A673 (cell line): ENCODE measurements around the gene LRRC1. TPM values are rescaled to one million over a fixed set of nuclear protein-coding genes. Genes with fewer than 3 reads are reported as not detected.

ENCODE experiments used
- BruUV-seq: library from RNA; stranded (reverse); fragments of 400-500 nt; replicated peaks from 2 replicates; lab custom pipeline; 2021; lab: Mats Ljungman, UMichigan
- CTCF ChIA-PET: fragments of 300-600 bp; sonication (Branson Sonifier 250); formaldehyde crosslinking; loops from one replicate; lab custom pipeline; 2022; ENCODE audit warnings: antibody characterized with exemption; lab: Charles Lee
- POLR2A ChIA-PET: fragments of 300-600 bp; sonication (Branson Sonifier 250); formaldehyde crosslinking; loops from one replicate; lab custom pipeline; 2022; ENCODE audit warnings: antibody characterized with exemption; ENCODE audit not compliant: low non-redundant PET; lab: Charles Lee
- DNase-seq: peaks from one replicate; pipeline ENCODE4 v3.0.0-alpha.2; 2015; ENCODE audit warnings: low spot score
- H3K27ac ChIP-seq: fragments of 200-600 bp; sonication (generic); 2 replicates; pipeline ENCODE4 v1.5.1; 2016; ENCODE audit warnings: mixed run types, low read depth, mild to moderate bottlenecking, mixed read lengths, antibody characterized with exemption, low read length; ENCODE audit not compliant: poor library complexity, severe bottlenecking
- H3K27me3 ChIP-seq: fragments of 200-600 bp; sonication (generic); replicated peaks from 2 replicates; pipeline ENCODE4 v1.6.1; 2017; ENCODE audit warnings: mixed run types, low read depth, mild to moderate bottlenecking, mixed read lengths, antibody characterized with exemption, low read length; ENCODE audit not compliant: insufficient read depth, poor library complexity
- H3K36me3 ChIP-seq: fragments of 200-600 bp; sonication (generic); 2 replicates; pipeline ENCODE4 v1.6.1; 2016; ENCODE audit warnings: mixed run types, mild to moderate bottlenecking, mixed read lengths, antibody characterized with exemption, low read length; ENCODE audit not compliant: insufficient read depth, poor library complexity, severe bottlenecking
- H3K4me1 ChIP-seq: fragments of 200-600 bp; sonication (generic); 2 replicates; pipeline ENCODE4 v1.6.1; 2017; ENCODE audit warnings: mixed run types, mild to moderate bottlenecking, mixed read lengths, antibody characterized with exemption, low read length; ENCODE audit not compliant: insufficient read depth, poor library complexity, severe bottlenecking
- H3K4me3 ChIP-seq: fragments of 200-600 bp; sonication (generic); 2 replicates; pipeline ENCODE4 v1.5.1; 2016; ENCODE audit warnings: low read depth, mixed run types, mild to moderate bottlenecking, mixed read lengths, low read length; ENCODE audit not compliant: poor library complexity, severe bottlenecking
- H3K9me3 ChIP-seq: fragments of 200-600 bp; sonication (generic); 2 replicates; pipeline ENCODE4 v1.6.1; 2016; ENCODE audit warnings: mixed run types, low read depth, mild to moderate bottlenecking, mixed read lengths, antibody characterized with exemption, low read length; ENCODE audit not compliant: poor library complexity, severe bottlenecking
- CTCF ChIP-seq: fragments of 300-800, 200-600 bp; sonication (generic); conservative IDR thresholded peaks from 2 replicates; pipeline ENCODE4 v1.5.1; 2017; ENCODE audit warnings: low read depth, mild to moderate bottlenecking, antibody characterized with exemption, low read length, moderate library complexity, mixed read lengths
- EZH2 ChIP-seq: fragments of 200-600 bp; sonication (generic); IDR thresholded peaks from 2 replicates; pipeline ENCODE4 v1.6.1; 2017; ENCODE audit warnings: borderline replicate concordance, low read depth, mild to moderate bottlenecking, mixed read lengths, antibody characterized with exemption, low read length; ENCODE audit not compliant: poor library complexity, severe bottlenecking
- intact Hi-C: fragments of 100-400 bp; cut with micrococcal nuclease; formaldehyde crosslinking; loops from one replicate; pipeline ENCODE4 v1.10.0; 2022; ENCODE audit not compliant: unreplicated experiment
- total RNA-seq: library from RNA; stranded (reverse); gene quantifications from 2 replicates; pipeline ENCODE4 v1.2.3, GENCODE V29; 2021

Gene LRRC1
- total RNA-seq, 1 experiment from 2014 or later = 4.4 TPM

- Histone ChIP-seq H3K9me3 (no peaks in the 10 kb centered on the region), H3K27me3 (no peaks in the 10 kb centered on the region), H3K36me3 (no peaks in the 10 kb centered on the region), H3K27ac (no peak overlapping the region), H3K4me1 (peaks cover under 1% of the 10 kb centered on the region), H3K4me3 (no peak overlapping the region)
- ChIA-PET POLR2A (no interaction called here), CTCF (no interaction called here)
- intact Hi-C loops = no loop called here
- TF ChIP-seq CTCF (no peak), EZH2 (no peak)
- peak; percentile 3 for DNase-seq
- BruUV-seq = no TSS peak
Observed at GRCh38 chr6:53862662-53863462, 68.1 kb downstream of the LRRC1 start.

GRCh38 chr6:53864781-53865180 is 70.0 kb downstream of the LRRC1 start:
- no peaks in the 10 kb centered on the region for H3K36me3 ChIP-seq
- no peak for DNase-seq
- ChIA-PET POLR2A (no interaction called here), CTCF (no interaction called here)
- no peaks in the 10 kb centered on the region for H3K27me3 ChIP-seq
- no peak overlapping the region for H3K27ac ChIP-seq
- no TSS peak for BruUV-seq
- H3K4me1 ChIP-seq = no peaks in the 10 kb centered on the region
- TF ChIP-seq EZH2 = no peak
- no peak for TF ChIP-seq CTCF
- no peak overlapping the region for H3K4me3 ChIP-seq
- intact Hi-C loops = no loop called here
- H3K9me3 ChIP-seq = no peaks in the 10 kb centered on the region

GRCh38 chr6:53866226-53866625 is 71.4 kb downstream of the LRRC1 start:
- TF ChIP-seq EZH2 (no peak), CTCF (no peak)
- no peaks in the 10 kb centered on the region for H3K36me3 ChIP-seq
- no peak overlapping the region for H3K27ac ChIP-seq
- BruUV-seq = no TSS peak
- H3K27me3 ChIP-seq = no peaks in the 10 kb centered on the region
- ChIA-PET POLR2A (no interaction called here), CTCF (no interaction called here)
- H3K4me3 ChIP-seq = no peak overlapping the region
- H3K9me3 ChIP-seq = no peaks in the 10 kb centered on the region
- intact Hi-C loops = no loop called here
- no peaks in the 10 kb centered on the region for H3K4me1 ChIP-seq
- DNase-seq = peak; percentile 61
